ENCODE data around the gene CEP63. TPM values are rescaled to one million over a fixed set of nuclear protein-coding genes. Genes with fewer than 3 reads are reported as not detected.

The CEP63 gene
- total and polyA plus RNA-seq, 2 of the 8 experiments (the other 6 are each of a cell fraction or from before 2014, with no cell fraction given): 5.3 to 18.2 TPM

GRCh38 chr3:134464689-134465365, 21.0 kb upstream of the CEP63 start (continued):
- peak; percentile 45; the same call in 1 of the 2 replicates for TF ChIP-seq MAX (IDR thresholded peaks at IDR 0.05)

Measured in H1 (cell line).